Fibroblast of upper back skin (primary cell): ENCODE data around the gene VCAM1.
A peak's percentile ranks its signal among the peaks of the same experiment; 100 is the strongest.
"Not testable (repeated sequence)": the region's sequence is repeated elsewhere in the genome, so short reads cannot be mapped to it uniquely, and the experiment has no call there.

Experiments used
- DNase-seq: peaks from one replicate; pipeline ENCODE4 v3.0.0-alpha.2; 2013

Gene VCAM1, protein sequence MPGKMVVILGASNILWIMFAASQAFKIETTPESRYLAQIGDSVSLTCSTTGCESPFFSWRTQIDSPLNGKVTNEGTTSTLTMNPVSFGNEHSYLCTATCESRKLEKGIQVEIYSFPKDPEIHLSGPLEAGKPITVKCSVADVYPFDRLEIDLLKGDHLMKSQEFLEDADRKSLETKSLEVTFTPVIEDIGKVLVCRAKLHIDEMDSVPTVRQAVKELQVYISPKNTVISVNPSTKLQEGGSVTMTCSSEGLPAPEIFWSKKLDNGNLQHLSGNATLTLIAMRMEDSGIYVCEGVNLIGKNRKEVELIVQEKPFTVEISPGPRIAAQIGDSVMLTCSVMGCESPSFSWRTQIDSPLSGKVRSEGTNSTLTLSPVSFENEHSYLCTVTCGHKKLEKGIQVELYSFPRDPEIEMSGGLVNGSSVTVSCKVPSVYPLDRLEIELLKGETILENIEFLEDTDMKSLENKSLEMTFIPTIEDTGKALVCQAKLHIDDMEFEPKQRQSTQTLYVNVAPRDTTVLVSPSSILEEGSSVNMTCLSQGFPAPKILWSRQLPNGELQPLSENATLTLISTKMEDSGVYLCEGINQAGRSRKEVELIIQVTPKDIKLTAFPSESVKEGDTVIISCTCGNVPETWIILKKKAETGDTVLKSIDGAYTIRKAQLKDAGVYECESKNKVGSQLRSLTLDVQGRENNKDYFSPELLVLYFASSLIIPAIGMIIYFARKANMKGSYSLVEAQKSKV

DNA sequence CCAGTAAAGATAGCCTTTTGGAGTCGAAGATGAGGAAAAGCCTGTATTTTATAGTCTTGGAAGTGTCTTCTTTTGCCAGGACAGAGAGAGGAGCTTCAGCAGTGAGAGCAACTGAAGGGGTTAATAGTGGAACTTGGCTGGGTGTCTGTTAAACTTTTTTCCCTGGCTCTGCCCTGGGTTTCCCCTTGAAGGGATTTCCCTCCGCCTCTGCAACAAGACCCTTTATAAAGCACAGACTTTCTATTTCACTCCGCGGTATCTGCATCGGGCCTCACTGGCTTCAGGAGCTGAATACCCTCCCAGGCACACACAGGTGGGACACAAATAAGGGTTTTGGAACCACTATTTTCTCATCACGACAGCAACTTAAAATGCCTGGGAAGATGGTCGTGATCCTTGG, at the start of gene VCAM1:
TSS of gene VCAM1 (plus strand) at position 253 of the 400 bp plus-strand sequence. CDS start at position 372, 119 bp downstream.
- peak; percentile 34 for DNase-seq

DNA sequence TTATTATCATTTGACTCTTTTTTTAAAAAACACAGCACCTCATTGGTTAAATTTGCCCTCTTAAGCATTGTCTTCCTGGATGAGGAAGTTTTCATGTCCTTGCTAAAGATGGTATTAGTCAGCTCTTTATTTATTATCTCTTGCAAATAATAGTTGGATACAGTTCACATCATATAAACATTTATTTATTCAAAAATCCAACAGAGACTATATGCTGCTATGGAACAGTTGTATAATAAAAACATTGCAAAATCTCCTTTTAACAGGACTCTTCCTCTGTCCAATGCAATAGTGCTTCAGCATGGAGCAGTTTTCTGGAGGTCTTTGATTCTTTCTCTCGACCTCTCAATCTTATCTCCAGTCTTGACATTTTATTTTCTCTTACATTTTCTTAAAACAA, 49.5 kb upstream of the VCAM1 start:
- no peak for DNase-seq

DNA sequence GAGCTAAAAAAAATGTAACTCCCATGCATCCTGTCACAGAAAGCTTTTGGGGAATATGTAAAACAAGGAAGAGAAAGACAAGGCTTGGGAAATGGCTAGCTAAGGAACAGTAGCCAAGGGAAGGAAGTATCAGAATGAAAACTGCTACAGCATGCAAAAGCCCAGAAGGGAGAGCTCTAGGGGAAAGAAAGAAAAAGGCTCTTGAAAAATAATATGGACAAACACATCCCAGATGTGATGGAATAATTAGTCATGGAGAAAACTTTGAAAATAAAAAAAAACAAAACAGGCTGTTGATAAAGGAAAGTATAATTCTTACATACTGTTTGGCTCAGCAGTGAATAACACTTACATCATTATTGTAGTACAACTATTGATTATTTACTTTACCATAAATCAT, 47.9 kb upstream of the VCAM1 start:
- DNase-seq: peak; percentile 26

DNA sequence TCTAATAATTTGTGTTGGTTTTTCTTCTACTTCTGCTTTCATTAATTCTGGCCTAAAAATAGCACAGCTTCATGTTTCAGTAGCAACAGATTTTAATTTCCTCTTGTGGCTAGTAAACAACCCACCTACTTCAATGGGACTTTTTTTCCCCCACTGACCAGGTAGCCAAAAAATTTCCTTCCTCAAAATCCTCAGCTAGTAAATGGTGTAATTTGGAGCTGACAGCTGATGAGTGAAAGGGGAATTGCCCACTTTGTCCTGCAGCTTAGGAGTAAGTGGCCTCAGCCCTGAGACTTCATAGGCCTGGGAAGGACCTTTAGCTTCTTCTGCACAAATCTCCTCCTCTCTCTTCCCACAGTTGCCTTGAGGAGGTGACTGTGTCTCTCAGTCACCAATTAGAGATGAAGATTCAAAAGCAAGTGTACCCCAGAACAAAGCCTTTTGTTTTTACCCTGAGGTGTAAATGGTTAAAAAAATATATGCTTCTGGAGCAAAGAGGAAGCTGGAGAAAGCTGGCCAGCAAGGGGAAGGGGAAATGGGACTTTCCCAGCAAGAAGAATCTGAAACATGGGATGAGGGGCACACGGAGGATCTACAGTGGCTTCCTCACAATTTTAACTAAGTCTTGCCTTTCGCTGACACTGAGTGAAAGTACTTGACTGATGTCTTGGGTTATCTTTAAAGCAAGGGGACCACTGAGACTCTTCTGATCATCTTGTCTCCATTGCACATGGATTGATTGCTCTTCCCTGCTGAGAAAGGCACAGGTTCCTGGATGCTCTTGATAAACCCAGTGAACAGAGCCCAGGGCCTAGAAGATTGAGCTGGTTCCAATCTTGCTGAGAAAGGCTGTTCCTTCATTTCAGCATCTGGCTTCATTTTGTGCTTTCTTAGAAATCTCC, 35.8 kb upstream of the VCAM1 start:
- no peak for DNase-seq

DNA sequence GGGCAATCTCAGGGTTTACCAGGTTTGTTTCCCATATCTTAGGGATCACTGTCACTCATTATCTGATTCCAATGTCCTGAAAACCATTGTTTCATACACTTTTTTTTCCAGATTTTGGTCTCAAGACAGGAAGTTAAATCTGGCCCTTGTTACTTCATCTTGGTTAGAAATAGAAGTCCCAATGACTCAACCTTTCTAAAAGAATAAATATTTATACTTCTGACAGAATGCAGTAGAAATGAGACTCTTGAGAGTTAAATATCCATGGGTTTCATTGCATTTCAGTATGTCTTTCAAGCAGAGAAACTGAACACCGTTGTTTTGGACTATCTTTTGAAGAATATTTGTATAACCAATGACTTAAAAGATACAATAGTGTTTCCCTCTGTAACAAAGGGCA, 19.8 kb upstream of the VCAM1 start:
- peak; percentile 44 for DNase-seq

DNA sequence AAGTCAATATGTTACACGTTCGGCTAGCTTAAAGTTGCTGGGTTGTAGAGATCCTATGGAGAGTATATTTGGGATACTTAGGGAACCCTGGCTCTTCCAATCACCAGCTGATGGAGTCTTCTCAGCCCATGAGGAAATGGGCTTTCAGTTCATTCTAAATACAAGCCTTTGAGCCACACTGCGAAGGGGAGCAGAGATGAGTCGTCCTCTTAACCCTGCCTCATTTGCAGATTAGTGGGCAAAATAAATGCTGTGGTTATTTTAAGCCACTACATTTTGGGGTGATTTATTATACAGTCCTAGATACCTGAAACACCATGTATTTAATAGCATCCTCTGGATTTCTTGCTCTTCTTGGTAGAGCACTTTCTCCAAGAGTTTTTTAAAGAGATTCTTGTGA, 19.0 kb upstream of the VCAM1 start:
- DNase-seq: peak; percentile 61

DNA sequence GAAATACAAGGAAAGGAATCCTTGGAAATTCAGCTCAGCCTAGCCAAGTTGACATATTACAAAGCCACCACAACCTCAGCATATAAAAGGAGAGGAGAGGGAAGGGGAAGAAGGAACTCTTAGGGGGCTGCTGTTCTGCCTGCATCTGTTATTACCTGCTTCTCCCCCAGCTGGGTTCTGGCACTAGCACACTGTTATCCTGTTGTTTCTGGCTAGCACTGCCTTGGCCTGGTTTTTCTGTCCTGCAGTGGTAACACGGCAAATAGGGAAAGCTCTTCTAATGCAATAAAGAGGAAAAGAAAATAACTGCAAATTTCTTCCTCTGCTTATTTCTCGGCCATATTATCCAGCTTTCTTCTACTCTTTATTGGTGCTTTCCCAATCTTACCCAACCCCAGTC, 16.5 kb upstream of the VCAM1 start:
- DNase-seq: no peak

DNA sequence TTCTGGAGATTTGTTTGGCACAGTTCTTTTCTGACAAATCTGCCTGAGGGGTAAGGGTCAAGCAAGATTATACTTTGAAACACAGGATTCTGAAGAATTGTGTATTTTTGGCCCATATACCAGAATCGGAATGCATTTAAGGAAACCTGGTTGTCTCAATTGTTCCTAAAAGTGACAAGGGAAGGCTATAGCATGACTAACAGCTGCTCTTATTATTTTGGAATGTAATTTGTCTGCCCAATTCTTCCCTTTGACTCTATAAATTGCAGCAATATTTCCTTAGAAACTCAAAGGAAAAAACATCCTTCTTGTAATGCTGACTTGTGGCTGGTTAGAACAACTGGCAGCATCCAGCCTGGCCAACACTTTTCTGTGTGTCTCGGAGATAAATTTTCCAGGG, 15.8 kb upstream of the VCAM1 start:
- DNase-seq: peak; percentile 68

DNA sequence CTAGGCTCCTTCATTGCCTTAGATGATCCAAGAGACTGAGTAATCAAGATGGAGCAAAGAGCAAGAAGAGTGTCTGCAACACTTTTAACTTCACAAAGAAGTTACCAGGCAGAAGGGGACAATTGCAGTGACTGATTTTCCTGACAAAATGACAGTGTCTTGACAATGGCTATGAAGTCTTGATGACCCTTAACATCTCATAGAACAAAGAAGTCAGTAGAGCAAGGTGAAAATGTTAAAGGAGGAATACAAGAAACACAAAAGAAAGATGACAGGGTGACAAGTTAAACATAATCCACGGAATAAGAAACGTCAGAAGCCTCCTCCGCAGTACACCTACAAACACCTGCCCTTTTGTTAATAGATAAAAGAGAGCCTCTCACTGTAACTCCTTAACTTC, 15.1 kb upstream of the VCAM1 start:
- DNase-seq: no peak

DNA sequence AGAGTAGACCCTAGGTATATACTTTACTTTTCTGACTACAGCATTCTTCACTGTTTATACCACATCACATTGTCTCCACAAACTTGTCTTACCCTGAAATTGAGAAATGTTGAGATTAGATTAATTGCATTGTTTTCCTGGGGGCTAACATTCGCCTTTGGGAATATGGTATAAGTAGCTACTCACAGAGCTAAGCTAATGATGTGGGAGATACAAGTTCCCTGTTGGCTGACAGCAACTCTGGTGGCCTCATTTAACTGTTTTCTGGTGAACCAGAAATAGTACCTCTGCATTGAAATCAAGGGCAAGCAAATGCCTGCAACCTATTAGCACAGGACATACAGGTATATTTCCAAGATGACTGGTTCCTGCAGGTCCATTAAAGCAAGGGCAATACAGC, 13.2 kb upstream of the VCAM1 start:
- DNase-seq: no peak

DNA sequence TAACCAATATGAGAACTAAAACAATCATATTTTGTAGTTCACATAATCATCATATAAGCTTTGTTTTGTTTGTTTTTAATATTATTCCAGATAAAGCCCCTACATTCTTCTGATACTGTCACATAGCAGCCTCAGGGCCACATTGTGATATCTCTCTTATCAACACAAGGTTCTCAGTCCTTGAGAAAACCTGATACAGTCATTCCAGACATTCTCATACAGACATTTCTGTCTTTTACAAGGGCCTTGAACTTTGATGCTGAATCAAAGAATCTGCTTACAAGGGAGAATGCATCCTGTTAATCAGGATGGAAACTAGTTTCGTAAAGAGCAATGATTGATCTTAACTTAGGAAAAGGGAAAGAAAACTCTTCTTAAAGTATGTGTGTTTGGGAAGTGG, 12.7 kb upstream of the VCAM1 start:
- no peak for DNase-seq

DNA sequence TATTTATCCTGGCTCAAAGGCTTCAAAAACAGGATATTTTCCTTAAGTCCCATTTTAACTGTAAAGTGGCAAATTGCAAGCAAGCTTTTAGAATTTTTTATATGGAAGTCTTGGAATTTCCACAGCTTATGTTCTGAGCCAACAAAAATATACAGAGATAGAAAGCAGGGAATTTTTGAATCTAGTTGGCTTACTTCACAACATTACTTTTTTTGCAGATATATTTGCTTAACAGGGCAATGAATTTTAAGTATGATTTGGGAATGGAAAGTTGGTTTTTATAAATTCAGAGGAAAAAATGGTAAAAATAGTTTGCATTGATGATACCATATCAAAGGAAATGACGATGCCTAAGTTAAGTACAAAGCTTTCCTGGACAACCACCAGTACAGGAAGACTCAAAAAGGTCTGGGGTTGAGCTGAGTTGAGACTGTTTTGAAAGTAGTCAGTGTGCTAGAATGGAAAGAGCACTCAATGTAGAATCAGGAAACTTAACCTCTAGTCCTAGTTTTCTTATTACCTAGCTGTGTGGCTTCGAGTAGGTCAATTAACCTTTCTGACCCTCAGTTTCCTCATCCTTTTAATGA, 11.0 kb upstream of the VCAM1 start:
- DNase-seq: peak; percentile 50

DNA sequence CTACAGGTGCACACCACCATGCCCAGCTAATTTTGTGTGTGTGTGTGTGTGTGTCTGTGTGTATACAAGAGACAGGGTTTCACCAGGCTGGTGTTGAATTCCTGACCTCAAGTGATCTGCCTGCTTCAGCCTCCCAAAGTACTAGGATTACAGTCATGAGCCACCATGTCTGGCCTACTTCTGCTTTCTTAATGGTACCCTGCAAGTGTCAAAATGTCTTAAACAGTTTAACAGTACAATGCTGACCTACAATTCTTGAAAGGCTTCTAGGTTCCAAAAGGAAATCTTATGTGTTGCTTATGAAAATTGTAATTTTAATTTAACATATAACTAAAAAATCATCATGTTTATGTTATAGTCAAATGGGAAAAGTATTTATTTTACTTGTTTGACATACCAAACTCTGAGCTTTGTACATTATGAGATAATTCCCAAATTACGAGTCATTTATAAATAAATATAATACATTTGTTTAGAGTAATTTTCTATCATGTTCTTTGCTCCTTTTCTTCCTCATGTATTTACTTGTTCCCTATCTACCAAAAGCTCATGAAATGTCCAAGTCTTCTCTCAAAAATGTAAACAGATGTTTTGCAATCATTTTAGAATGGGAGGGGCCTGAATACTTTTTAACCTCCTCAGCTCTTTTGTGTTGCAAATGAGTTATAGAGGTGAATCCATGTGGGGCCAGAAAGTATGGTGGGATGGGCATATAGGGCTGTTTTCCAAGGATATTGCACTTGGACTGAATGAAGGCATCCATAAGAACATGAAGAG, 8.4 kb upstream of the VCAM1 start:
- peak; percentile 26 for DNase-seq

DNA sequence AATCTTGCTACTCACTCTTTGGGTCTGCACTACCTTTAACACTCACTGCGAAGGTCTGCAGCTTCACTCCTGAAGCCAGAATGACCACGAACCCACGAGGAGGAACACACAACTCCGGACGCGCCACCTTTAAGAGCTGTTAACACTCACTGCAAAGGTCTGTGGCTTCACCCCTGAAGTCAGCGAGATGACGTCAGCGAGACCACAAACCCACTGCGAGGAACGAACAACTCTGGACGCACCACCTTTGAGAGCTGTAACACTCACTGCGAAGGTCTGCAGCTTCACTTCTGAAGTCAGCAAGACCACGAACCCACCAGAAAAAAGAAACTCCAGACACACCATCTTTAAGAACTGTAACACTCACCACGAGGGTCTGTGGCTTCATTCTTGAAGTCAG, 6.5 kb upstream of the VCAM1 start:
- not testable (repeated sequence) for DNase-seq

DNA sequence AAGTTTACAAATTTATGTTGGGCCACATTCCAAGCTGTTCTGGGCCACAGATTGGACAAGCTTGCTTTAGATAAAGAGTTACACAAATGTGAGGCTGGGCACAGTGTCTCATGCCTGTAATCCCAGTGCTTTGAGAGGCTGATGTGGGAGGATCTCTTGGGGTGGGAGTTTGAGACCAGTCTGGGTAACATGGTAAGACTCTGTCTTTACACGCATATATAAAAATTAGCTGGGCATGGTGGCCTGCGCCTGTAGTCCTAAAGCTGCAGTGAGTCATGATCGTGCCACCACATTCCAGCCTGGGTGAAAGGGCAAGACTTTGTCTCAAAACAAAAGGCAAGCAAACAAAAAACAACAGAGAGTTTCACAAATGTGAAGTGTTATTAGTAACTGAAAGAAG, 5.9 kb upstream of the VCAM1 start:
- no peak for DNase-seq

DNA sequence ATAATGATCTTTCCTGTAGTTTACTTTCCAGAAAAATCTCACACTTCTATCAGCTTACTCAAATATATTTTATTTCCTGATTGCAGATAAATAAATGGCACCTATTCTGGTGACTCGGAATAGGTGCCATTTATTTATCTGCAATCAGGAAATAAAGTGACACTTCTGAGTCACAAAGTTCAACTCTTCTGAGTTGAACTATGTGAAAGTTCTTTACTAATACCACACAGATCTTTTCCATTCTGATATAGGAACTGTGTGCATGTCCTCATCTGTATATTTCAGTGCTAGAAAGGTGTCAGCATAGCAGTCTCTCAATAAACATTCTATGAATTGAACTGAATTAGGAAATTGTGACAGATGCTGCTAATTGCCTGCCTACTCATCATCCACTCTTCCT, 4.9 kb upstream of the VCAM1 start:
- DNase-seq: no peak

DNA sequence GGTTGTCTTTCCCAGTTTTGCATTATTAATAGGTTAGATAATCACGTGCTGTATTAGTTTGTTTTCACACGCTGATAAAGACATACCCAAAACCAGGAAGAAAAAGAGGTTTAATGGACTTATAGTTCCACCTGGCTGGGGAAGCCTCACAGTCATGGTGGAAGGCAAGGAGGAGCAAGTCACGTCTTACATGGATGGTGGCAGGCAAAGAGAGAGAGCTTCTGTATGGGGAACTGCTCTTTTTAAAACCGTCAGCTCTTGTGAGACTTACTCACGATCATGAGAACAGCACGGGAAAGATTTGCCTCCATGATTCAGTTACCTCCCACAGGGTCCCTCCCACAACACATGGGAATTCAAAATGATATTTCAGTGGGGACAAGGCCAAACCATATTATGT, 2.3 kb upstream of the VCAM1 start:
- DNase-seq: no peak

DNA sequence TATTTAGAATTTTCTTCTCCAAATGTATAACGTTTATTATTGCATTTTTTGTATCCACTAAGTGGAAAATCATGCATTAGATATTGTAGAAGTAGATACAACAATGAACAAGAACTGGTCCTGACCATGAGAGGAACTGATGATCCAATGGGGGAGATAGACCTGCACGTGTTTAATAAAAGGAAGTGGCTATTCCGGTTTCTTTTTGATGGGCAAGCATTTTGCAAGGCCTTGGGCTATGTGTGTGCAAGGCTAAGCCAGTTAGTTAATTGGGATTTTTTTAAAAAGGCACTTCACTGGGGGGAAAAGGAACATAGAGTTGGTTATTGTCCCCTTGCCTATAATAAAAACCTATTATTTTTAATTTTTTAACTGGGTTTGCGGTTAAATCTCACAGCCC, 961 bp upstream of the VCAM1 start:
- DNase-seq: no peak

DNA sequence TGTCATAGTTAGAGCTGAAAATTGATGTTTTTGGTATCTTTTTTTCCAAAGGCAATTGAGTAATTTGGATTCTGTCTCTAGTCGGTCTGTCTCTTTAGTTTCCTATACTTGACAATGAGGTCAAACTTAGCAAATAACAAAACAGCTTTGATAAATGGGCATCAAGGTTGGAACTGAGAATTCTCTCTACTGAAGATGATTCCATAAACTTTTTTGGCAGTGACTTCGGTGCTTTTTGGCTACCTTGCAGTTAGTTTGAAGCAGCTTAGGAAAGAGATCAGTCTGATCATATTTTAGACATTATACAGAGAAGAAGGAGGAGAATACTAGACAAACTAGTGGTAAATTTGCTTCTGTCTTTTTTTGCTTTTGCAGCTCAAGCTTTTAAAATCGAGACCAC, 559 bp downstream of the VCAM1 start:
- no peak for DNase-seq

DNA sequence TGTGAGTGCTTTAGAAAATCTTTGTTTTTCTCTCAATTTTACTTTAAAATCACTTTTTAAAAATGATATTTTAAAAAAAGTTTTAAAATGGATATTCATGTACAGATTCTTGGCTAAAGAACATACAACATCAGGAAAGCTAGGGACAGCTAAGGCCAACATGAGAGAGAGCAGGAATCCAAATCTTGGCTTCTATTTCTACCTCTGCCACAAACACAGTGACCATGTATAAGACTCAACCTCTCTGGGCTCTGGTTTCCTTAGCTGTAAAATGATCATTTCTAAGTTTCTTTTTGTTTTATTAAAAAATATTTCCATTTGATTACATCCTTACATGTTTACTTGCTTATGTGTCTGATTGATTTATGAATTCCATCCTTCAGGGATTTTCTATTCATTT, 1.2 kb downstream of the VCAM1 start:
- no peak for DNase-seq

DNA sequence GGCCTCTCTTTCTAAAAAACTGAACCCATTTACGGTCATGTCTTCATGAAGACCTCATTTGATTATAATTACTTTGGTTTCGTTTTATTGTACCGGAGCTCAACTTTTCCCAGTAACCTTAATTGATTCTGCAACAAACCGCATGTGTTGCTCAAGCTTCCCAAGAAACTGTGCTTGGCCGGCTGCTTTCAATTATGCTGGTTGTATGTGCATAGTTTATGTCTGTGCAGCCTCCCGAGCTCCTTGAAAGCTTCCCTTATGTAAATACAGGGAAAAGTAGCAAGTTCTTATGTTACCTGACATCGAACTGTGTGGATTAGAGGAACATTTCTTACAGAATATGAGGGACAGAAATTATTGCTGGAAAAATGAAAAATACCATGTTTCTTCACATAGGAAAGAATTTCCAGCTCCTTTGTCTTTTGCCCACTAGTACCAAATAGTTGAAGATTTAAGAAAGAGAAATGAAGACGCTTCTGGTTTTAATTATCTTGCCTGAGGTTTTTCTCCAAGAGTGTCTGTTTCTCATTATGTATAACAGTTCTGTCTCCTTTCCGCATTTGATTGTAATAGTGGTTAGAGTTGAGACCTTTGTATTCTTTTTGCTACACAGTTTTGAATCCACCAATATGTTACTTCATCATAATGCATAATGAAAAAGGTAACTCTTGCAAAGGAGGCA, 2.1 kb downstream of the VCAM1 start:
- peak; percentile 99 for DNase-seq

DNA sequence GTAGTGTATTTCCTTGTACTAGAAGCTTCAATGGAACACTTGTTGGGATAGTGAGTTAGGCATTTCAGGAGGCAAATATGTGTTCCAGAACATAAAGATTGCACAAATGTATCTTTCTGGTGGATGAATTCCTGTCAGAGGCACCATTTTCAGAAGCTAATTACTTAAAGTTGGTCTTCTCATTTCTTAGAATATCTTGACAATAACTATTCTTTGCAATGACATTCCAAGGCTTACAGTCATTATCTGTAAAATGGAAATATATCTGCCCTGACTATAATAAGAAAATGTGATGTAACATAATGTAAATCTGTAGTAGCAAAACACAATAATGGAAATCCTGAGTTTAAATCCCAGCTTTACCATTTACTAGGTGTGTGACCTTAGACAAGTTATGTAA, 2.7 kb downstream of the VCAM1 start:
- DNase-seq: peak; percentile 73
